Transverse colon (tissue), 4 donors: Measurements from ENCODE around the gene ITGB1.

ENCODE experiments used
- CTCF ChIP-seq, 5 experiments: fragments of 200-600 bp in 3 of 5; fragments of 450-650 bp in 2 of 5; sonication (generic) in 3 of 5; IDR thresholded peaks; 1 replicate in 2 of 5; 2 replicates in 3 of 5; pipeline ENCODE4 v1.5.1; 2016 to 2017; ENCODE audit warnings: antibody characterized with exemption in 5 of 5, inconsistent platforms in 3 of 5, mild to moderate bottlenecking in 2 of 5, moderate library complexity in 1 of 5
- POLR2A ChIP-seq: fragments of 450-650 bp; IDR thresholded peaks from one replicate; pipeline ENCODE4 v1.6.1; 2016; ENCODE audit warnings: antibody characterized with exemption, mild to moderate bottlenecking, moderate library complexity
- POLR2AphosphoS5 ChIP-seq, 3 donors: sonication (generic); formaldehyde crosslinking; IDR thresholded peaks; one replicate each; pipeline ENCODE4 v1.6.1; 2016; ENCODE audit warnings: antibody characterized with exemption in 3 of 3

- TF ChIP-seq CTCF (IDR thresholded peaks at IDR 0.05) (no peak), POLR2A (no peak), POLR2AphosphoS5 (IDR thresholded peaks at IDR 0.05) (no peak)
Observed at GRCh38 chr10:32909456-32909855, 48.6 kb downstream of the ITGB1 start.
